ENCODE measurements around the gene PPY.
A peak's percentile ranks its signal among the peaks of the same experiment; 100 is the strongest.
"Not testable (repeated sequence)": the region's sequence is repeated elsewhere in the genome, so short reads cannot be mapped to it uniquely, and the experiment has no call there.

Gene PPY

GRCh38 chr17:43928609-43929008 is 13.7 kb downstream of the PPY start:
- DNase-seq (ENCODE audit: low read depth): peak; percentile 22
- TF ChIP-seq CTCF (conservative IDR thresholded peaks at IDR 0.05; ENCODE audit: low read depth, low read length): no peak
- no peak overlapping the region for H3K4me3 ChIP-seq (ENCODE audit: low read length)

DNA sequence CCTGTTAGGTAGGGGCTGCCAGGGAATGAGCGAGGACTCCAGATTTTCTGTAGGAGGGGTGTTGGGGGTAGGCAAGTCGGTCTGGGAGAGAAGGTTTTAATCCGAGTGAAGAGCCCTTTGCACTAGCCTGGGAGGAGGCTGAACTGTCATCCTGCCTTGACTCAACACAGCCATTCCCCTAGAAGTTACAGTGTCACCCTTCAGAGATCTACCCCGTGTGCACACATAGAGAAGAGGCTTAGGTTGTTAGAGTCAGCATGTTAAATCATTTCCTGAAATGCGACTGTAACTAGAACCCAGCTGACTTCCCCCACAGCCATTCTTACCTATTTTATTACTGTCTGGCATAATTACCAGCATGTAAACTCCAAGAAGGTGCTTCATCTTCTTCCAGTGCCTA is 14.3 kb downstream of the PPY start:
- not testable (repeated sequence) for H3K4me3 ChIP-seq (ENCODE audit: low read length); DNase-seq (ENCODE audit: low read depth)

- DNase-seq (ENCODE audit: low read depth): no peak
- no peak for TF ChIP-seq CTCF (conservative IDR thresholded peaks at IDR 0.05; ENCODE audit: low read depth, low read length)
- H3K4me3 ChIP-seq (ENCODE audit: low read length): peak overlapping the region; percentile 22
These were observed 15.0 kb downstream of the PPY start for GRCh38 chr17:43927060-43927864.

DNA sequence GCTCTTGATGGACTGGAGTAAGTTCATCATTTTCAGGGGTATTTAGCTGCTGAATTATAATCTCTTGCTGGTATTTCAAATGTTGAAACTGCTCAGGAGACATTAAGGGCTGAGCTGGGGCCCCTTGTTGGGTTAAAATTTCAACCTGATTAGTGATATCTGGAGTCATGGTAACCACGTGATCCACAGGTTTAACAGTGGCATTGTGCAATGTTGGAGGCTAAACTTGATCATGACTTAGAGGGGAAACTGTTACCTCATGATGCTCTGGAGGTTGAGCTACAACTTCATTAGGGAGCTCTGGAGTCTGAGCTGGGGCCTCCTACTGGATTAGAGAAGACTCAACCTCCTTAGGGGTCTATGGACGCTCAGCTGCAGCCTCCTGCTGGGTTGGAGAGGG is 17.7 kb downstream of the PPY start:
- DNase-seq (ENCODE audit: low read depth): no peak
- no peak overlapping the region for H3K4me3 ChIP-seq (ENCODE audit: low read length)
- TF ChIP-seq CTCF (conservative IDR thresholded peaks at IDR 0.05; ENCODE audit: low read depth, low read length): no peak

- no peak for TF ChIP-seq CTCF (conservative IDR thresholded peaks at IDR 0.05; ENCODE audit: low read depth, low read length)
- DNase-seq (ENCODE audit: low read depth): no peak
- H3K4me3 ChIP-seq (ENCODE audit: low read length): no peak overlapping the region
These were observed 21.7 kb downstream of the PPY start for GRCh38 chr17:43920500-43921095.

- no peak for TF ChIP-seq CTCF (conservative IDR thresholded peaks at IDR 0.05; ENCODE audit: low read depth, low read length)
- no peak for DNase-seq (ENCODE audit: low read depth)
- H3K4me3 ChIP-seq (ENCODE audit: low read length): no peak overlapping the region
These were observed 24.3 kb downstream of the PPY start for GRCh38 chr17:43918026-43918389.

- no peak overlapping the region for H3K4me3 ChIP-seq (ENCODE audit: low read length)
- DNase-seq (ENCODE audit: low read depth): no peak
- peak; percentile 70 for TF ChIP-seq CTCF (conservative IDR thresholded peaks at IDR 0.05; ENCODE audit: low read depth, low read length)
These were observed 24.8 kb downstream of the PPY start for GRCh38 chr17:43917348-43918025.
